Stomach (tissue), 9 donors: ENCODE measurements around the gene RBM19. TPM values are rescaled to one million over a fixed set of nuclear protein-coding genes. Genes with fewer than 3 reads are reported as not detected.
A peak's percentile ranks its signal among the peaks of the same experiment; 100 is the strongest.

Experiments used
- DNase-seq, 2 donors: peaks; one replicate each; pipeline versions ENCODE4 v3.0.0 to v3.0.0-alpha.2; 2013 to 2019
- H3K27ac ChIP-seq, 5 donors: fragments of 200-600 bp in 4 of 5; sonication (generic) in 4 of 5; one replicate each; pipeline ENCODE4 v1.5.1; 2013 to 2019; ENCODE audit warnings: mild to moderate bottlenecking in 1 of 5, moderate library complexity in 1 of 5
- H3K27me3 ChIP-seq, 3 donors: fragments of 200-600 bp; sonication (generic); one replicate each; pipeline ENCODE4 v1.5.1; 2017 to 2019; ENCODE audit warnings: mixed run types in 1 of 3
- H3K36me3 ChIP-seq, 4 donors: fragments of 200-600 bp; sonication (generic); 1 replicate in 3 of 4; 2 replicates in 1 of 4; pipeline ENCODE4 v1.5.1; 2016 to 2019
- H3K4me1 ChIP-seq, 4 donors: fragments of 200-600 bp; sonication (generic); one replicate each; pipeline ENCODE4 v1.5.1; 2016 to 2019
- H3K4me3 ChIP-seq, 4 donors: fragments of 200-600 bp; sonication (generic) in 3 of 4; one replicate each; pipeline ENCODE4 v1.5.1; 2016 to 2019; ENCODE audit warnings: mild to moderate bottlenecking in 1 of 4
- H3K9me3 ChIP-seq, 4 donors: fragments of 200-600 bp; sonication (generic); one replicate each; pipeline ENCODE4 v1.5.1; 2016 to 2019
- CTCF ChIP-seq, 7 experiments: fragments of 450-650 bp in 4 of 7; fragments of 200-600 bp in 3 of 7; sonication (generic) in 3 of 7; IDR thresholded peaks; one replicate each; pipeline ENCODE4 v1.5.1; 2016 to 2019; ENCODE audit warnings: antibody characterized with exemption in 7 of 7, control low read depth in 2 of 7, mild to moderate bottlenecking in 1 of 7
- EP300 ChIP-seq: sonication (generic); formaldehyde crosslinking; IDR thresholded peaks from one replicate; pipeline ENCODE4 v1.6.1; 2017; ENCODE audit warnings: antibody characterized with exemption
- POLR2A ChIP-seq, 4 donors: fragments of 450-650 bp; IDR thresholded peaks; one replicate each; pipeline ENCODE4 v1.6.1; 2016; ENCODE audit warnings: antibody characterized with exemption in 4 of 4, control low read depth in 2 of 4, mild to moderate bottlenecking in 1 of 4, moderate library complexity in 1 of 4
- POLR2AphosphoS5 ChIP-seq, 3 donors: sonication (generic); formaldehyde crosslinking; IDR thresholded peaks; one replicate each; pipeline ENCODE4 v1.6.1; 2016; ENCODE audit warnings: antibody characterized with exemption in 3 of 3
- WGBS, 5 donors: extraction: QIAGEN DNeasy Blood & Tissue Kit in 3 of 5; methylation state at CpG; one replicate each; pipeline versions ENCODE4 v1.1.5 to v1.1.7; 2013 to 2018; 5-methylcytosine and 5-hydroxymethylcytosine counted together
- intact Hi-C: fragments of 100-400 bp; cut with DNase I; formaldehyde crosslinking; loops from one replicate; pipeline ENCODE4 v1.15.1; 2023; ENCODE audit warnings: low total_unique reads
- polyA plus RNA-seq, 3 donors: library from polyadenylated mRNA; stranded (reverse); fragments of 200-250 nt; gene quantifications; one replicate each; pipeline ENCODE4 v1.2.3, GENCODE V29; 2013
- total RNA-seq, 5 donors: library from RNA; depleted of rRNA; stranded (reverse); fragments of >200 nt; gene quantifications; one replicate each; pipeline versions ENCODE4 v1.1.0 to v1.2.3, GENCODE V29; 2014 to 2016
- donor health status: healthy with polysubstance abuse.
- donor health status: Bipolar disorder and iron deficiency.
- donor health status: healthy.

The RBM19 gene
- total and polyA plus RNA-seq, 8 donors: 8.1 to 109 (median 27.3) TPM

GRCh38 chr12:113934946-113935345 lies 31.2 kb downstream of the RBM19 start:
- 86 to 89% (median 88%) methylated on average over 9 of the region's 9 CpGs for WGBS, 5 donors
- no peak for DNase-seq
- no peaks in the 10 kb centered on the region for H3K9me3 ChIP-seq
- no peak overlapping the region for H3K27ac ChIP-seq
- peaks cover 0 to 7% (median 0%) of the 10 kb centered on the region in 4 donors for H3K4me1 ChIP-seq
- no peak overlapping the region for H3K4me3 ChIP-seq
- TF ChIP-seq CTCF (IDR thresholded peaks at IDR 0.05) (no peak), POLR2A (IDR thresholded peaks at IDR 0.05) (no peak), POLR2AphosphoS5 (IDR thresholded peaks at IDR 0.05) (no peak), EP300 (no peak)
- H3K27me3 ChIP-seq: no peaks in the 10 kb centered on the region
- peaks cover 35 to 100% (median 96%) of the 10 kb centered on the region in 4 donors for H3K36me3 ChIP-seq
- intact Hi-C loops: no loop called here

- WGBS, 5 donors: 78 to 85% (median 79%) methylated on average over 11 to 14 of the region's 14 CpGs
- H3K9me3 ChIP-seq: no peaks in the 10 kb centered on the region
- no peaks in the 10 kb centered on the region for H3K27me3 ChIP-seq
- peaks cover 0 to 7% (median 0%) of the 10 kb centered on the region in 4 donors for H3K4me1 ChIP-seq
- TF ChIP-seq POLR2A (IDR thresholded peaks at IDR 0.05) (no peak), EP300 (no peak), POLR2AphosphoS5 (IDR thresholded peaks at IDR 0.05) (no peak), CTCF (IDR thresholded peaks at IDR 0.05) (no peak)
- no peak overlapping the region for H3K4me3 ChIP-seq
- no peak overlapping the region for H3K27ac ChIP-seq
- peaks cover 30 to 100% (median 94%) of the 10 kb centered on the region in 4 donors for H3K36me3 ChIP-seq
- peak in 1 of 2 donors; percentile 19 for DNase-seq
- intact Hi-C loops: no loop called here
These were observed 31.9 kb downstream of the RBM19 start for GRCh38 chr12:113934060-113934814.

- peaks cover 30 to 100% (median 94%) of the 10 kb centered on the region in 4 donors for H3K36me3 ChIP-seq
- no peaks in the 10 kb centered on the region for H3K27me3 ChIP-seq
- intact Hi-C loops: no loop called here
- H3K4me1 ChIP-seq: peaks cover 0 to 7% (median 0%) of the 10 kb centered on the region in 4 donors
- DNase-seq: peak in 1 of 2 donors; percentile 68
- TF ChIP-seq POLR2A (IDR thresholded peaks at IDR 0.05): no peak
- no peak for TF ChIP-seq EP300
- no peak for TF ChIP-seq POLR2AphosphoS5 (IDR thresholded peaks at IDR 0.05)
- TF ChIP-seq CTCF (IDR thresholded peaks at IDR 0.05): no peak
- H3K27ac ChIP-seq: peak overlapping the region in 1 of 5 donors; percentile 46
- no peak overlapping the region for H3K4me3 ChIP-seq
- WGBS, 5 donors: 70 to 82% (median 77%) methylated on average over 15 to 18 of the region's 18 CpGs
- H3K9me3 ChIP-seq: no peaks in the 10 kb centered on the region
These were observed 32.8 kb downstream of the RBM19 start for GRCh38 chr12:113933201-113933786.

GRCh38 chr12:113932381-113933196 lies 33.5 kb downstream of the RBM19 start:
- Histone ChIP-seq H3K36me3 (peaks cover 30 to 100% (median 91%) of the 10 kb centered on the region in 4 donors), H3K4me3 (no peak overlapping the region), H3K27me3 (no peaks in the 10 kb centered on the region), H3K27ac (peak overlapping the region in 1 of 5 donors; percentile 46), H3K9me3 (no peaks in the 10 kb centered on the region), H3K4me1 (peaks cover 0 to 7% (median 0%) of the 10 kb centered on the region in 4 donors)
- TF ChIP-seq POLR2AphosphoS5 (IDR thresholded peaks at IDR 0.05): no peak
- no peak for TF ChIP-seq EP300
- no peak for TF ChIP-seq POLR2A (IDR thresholded peaks at IDR 0.05)
- TF ChIP-seq CTCF (IDR thresholded peaks at IDR 0.05): no peak
- 83 to 89% (median 84%) methylated on average over 14 of the region's 14 CpGs for WGBS, 5 donors
- intact Hi-C loops: no loop called here
- peak in 1 of 2 donors; percentile 18 for DNase-seq
